ENCODE results near the gene SNAP47.

DNA sequence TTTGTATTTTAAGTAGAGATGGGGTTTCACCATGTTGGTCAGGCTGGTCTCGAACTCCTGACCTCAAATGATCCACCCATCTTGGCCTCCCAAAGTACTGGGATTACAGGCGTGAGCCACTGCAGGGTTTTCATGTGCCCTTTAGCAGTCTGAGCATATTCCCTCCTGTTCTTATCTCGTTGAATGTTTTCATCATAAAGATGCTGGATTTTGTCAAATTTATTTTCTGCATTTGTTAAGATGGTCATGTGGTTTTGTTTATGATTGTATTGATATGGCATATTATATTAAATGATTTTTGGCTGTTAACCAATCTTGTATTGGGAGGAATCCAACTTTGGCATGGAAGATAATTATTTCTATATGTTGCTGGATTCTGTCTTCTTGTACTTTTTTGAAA, 8.9 kb upstream of the SNAP47 start:
- TF ChIP-seq CTCF (conservative IDR thresholded peaks at IDR 0.05; ENCODE audit: low read length) (no peak), EZH2phosphoT487 (IDR thresholded peaks at IDR 0.05; ENCODE audit: borderline replicate concordance) (no peak)

Measured in Loucy (cell line).